ENCODE data around the gene UCMA. TPM values are rescaled to one million over a fixed set of nuclear protein-coding genes. Genes with fewer than 3 reads are reported as not detected.

UCMA gene
- total RNA-seq, 1 experiment from 2014 or later = not detected

- Histone ChIP-seq H3K9ac (ENCODE audit: low read length) (no peak overlapping the region), H3K9me2 (ENCODE audit: insufficient read depth) (no peaks in the 10 kb centered on the region), H2AFZ (ENCODE audit: low read depth, low read length, poor library complexity, severe bottlenecking) (no peak overlapping the region), H3K4me2 (ENCODE audit: low read length) (no peak overlapping the region), H3K9me3 (ENCODE audit: control insufficient read depth in 1 of 2, insufficient read depth in 1 of 2, low read depth in 1 of 2, low read length in 2 of 2) (no peaks in the 10 kb centered on the region), H3K4me3 (replicated peaks in 1 of 2; ENCODE audit: low read depth in 1 of 2, low read length in 2 of 2) (no peak overlapping the region), H4K20me1 (ENCODE audit: insufficient read depth) (no peaks in the 10 kb centered on the region), H3K27me3 (ENCODE audit: insufficient read depth, low read length) (no peaks in the 10 kb centered on the region), H3K27ac (ENCODE audit: low read depth, low read length) (no peak overlapping the region), H3K36me3 (ENCODE audit: control insufficient read depth in 1 of 2, insufficient read depth in 2 of 2, low read length in 2 of 2) (peaks cover 44 to 66% of the 10 kb centered on the region in 2 experiments), H3K4me1 (ENCODE audit: control insufficient read depth in 1 of 2, insufficient read depth in 2 of 2, low read length in 2 of 2) (no peaks in the 10 kb centered on the region), H3K79me2 (ENCODE audit: insufficient read depth, low read length) (no peaks in the 10 kb centered on the region)
- ATAC-seq (no peak), DNase-seq (ENCODE audit: low read depth, low spot score) (no peak)
- ChIA-PET CTCF (no interaction called here), RAD21 (ENCODE audit: low non-redundant PET in 1 of 2, low total read pairs in 2 of 2, uncharacterized antibody in 2 of 2, unreplicated experiment in 2 of 2) (no interaction called here), POLR2A (no interaction called here)
- TF ChIP-seq CTCF (IDR thresholded peaks at IDR 0.05 in 2 of 3, conservative IDR thresholded peaks at IDR 0.05 in 1 of 3; ENCODE audit: borderline replicate concordance in 1 of 3, insufficient read depth in 1 of 3, low read depth in 2 of 3, low read length in 2 of 3) = no peak
- no peak for TF ChIP-seq ELF1 (IDR thresholded peaks at IDR 0.05; ENCODE audit: borderline replicate concordance, low read depth)
- TF ChIP-seq SP1 (IDR thresholded peaks at IDR 0.05; ENCODE audit: low read depth) = no peak
- intact Hi-C loops (cut with micrococcal nuclease) = no loop called here
- BruUV-seq (replicated peaks) = no TSS peak
These were observed 39.2 kb downstream of the UCMA start for GRCh38 chr10:13195016-13195415.

GRCh38 chr10:13193637-13194036 is 40.5 kb downstream of the UCMA start:
- TF ChIP-seq SIN3A (IDR thresholded peaks at IDR 0.05; ENCODE audit: low read depth) (no peak), SRF (IDR thresholded peaks at IDR 0.05; ENCODE audit: low read depth) (no peak), EZH2 (IDR thresholded peaks at IDR 0.05) (no peak), ZFX (IDR thresholded peaks at IDR 0.05) (no peak)
- Histone ChIP-seq H3K36me3 (ENCODE audit: control insufficient read depth in 1 of 2, insufficient read depth in 2 of 2, low read length in 2 of 2) (peaks cover 45 to 58% of the 10 kb centered on the region in 2 experiments), H4K20me1 (ENCODE audit: insufficient read depth) (no peaks in the 10 kb centered on the region), H3K9me2 (ENCODE audit: insufficient read depth) (no peaks in the 10 kb centered on the region), H2AFZ (ENCODE audit: low read depth, low read length, poor library complexity, severe bottlenecking) (no peak overlapping the region), H3K27me3 (ENCODE audit: insufficient read depth, low read length) (no peaks in the 10 kb centered on the region), H3K4me1 (ENCODE audit: control insufficient read depth in 1 of 2, insufficient read depth in 2 of 2, low read length in 2 of 2) (no peaks in the 10 kb centered on the region), H3K4me2 (ENCODE audit: low read length) (no peak overlapping the region), H3K27ac (ENCODE audit: low read depth, low read length) (no peak overlapping the region), H3K9ac (ENCODE audit: low read length) (no peak overlapping the region), H3K9me3 (ENCODE audit: control insufficient read depth in 1 of 2, insufficient read depth in 1 of 2, low read depth in 1 of 2, low read length in 2 of 2) (no peaks in the 10 kb centered on the region), H3K79me2 (ENCODE audit: insufficient read depth, low read length) (no peaks in the 10 kb centered on the region), H3K4me3 (replicated peaks in 1 of 2; ENCODE audit: low read depth in 1 of 2, low read length in 2 of 2) (no peak overlapping the region)
- no TSS peak for BruUV-seq (replicated peaks)
- CTCF ChIA-PET = interaction anchor here (1.2 kb wide), 1 partner anchor 13 kb away, joined by 4 read pairs; no protein-coding TSS in a partner anchor
- RAD21 ChIA-PET (ENCODE audit: low non-redundant PET in 1 of 2, low total read pairs in 2 of 2, uncharacterized antibody in 2 of 2, unreplicated experiment in 2 of 2) = no interaction called here
- ATAC-seq (no peak), DNase-seq (ENCODE audit: low read depth, low spot score) (no peak)
- POLR2A ChIA-PET = no interaction called here
- intact Hi-C loops (cut with micrococcal nuclease) = no loop called here

Data from HCT116 (cell line).